Measurements from ENCODE around the gene IL17C. TPM values are rescaled to one million over a fixed set of nuclear protein-coding genes. Genes with fewer than 3 reads are reported as not detected.

The IL17C gene
- total RNA-seq, 2 donors from 2014 or later: 0.97 TPM; not detected in 1

DNA sequence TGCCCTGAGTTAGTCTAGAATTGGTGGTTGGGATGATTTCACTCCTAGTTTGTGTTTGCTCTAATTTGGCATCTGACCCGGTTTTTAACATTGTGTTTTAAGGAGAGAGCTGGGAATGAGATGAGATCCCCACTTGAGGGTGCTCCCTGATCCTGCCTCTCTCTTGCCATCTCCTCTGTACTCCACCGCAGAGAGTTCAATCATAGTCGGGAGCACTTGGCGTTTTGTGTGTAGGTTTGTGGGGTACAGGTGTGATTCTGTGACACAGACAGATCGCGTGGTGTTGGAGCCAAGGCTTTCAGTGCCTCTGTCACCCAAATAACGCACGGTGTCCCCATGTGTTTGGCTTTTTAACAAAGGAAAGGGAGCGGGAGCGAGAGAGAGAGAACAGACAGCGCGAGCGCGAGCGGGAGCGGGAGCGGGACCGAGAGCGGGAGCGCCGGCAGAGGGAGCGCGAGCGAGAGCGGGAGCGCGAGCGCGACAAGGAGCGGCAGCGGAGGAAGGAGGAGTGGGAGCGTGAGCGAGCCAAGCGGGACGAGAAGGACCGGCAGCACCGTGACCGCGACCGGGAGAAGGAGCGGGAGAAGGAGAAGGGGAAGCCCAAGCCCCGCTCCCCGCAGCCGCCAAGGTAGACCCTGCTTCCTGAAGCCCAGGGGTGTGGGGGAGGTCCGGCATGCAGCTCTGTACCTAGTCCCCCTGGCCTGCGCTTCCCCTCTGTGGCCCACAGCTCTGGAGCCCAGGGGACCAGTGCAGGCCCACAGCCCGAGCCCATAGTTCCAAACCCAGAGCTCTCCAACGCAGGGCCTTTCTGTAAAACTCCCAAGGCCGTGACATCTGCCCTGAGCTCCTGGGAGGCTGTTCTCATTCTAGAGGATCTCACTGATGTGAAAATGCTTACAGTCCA, 27.2 kb upstream of the IL17C start:
- 75% methylated on average over 49 of the region's 49 CpGs for WGBS
- TF ChIP-seq, protein P1, sequence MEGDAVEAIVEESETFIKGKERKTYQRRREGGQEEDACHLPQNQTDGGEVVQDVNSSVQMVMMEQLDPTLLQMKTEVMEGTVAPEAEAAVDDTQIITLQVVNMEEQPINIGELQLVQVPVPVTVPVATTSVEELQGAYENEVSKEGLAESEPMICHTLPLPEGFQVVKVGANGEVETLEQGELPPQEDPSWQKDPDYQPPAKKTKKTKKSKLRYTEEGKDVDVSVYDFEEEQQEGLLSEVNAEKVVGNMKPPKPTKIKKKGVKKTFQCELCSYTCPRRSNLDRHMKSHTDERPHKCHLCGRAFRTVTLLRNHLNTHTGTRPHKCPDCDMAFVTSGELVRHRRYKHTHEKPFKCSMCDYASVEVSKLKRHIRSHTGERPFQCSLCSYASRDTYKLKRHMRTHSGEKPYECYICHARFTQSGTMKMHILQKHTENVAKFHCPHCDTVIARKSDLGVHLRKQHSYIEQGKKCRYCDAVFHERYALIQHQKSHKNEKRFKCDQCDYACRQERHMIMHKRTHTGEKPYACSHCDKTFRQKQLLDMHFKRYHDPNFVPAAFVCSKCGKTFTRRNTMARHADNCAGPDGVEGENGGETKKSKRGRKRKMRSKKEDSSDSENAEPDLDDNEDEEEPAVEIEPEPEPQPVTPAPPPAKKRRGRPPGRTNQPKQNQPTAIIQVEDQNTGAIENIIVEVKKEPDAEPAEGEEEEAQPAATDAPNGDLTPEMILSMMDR (IDR thresholded peaks at IDR 0.05): no peak
- TF ChIP-seq POLR2AphosphoS5 (IDR thresholded peaks at IDR 0.05) (no peak), POLR2A (IDR thresholded peaks at IDR 0.05) (no peak)
- H3K4me3 ChIP-seq: no peak overlapping the region
- H3K4me1 ChIP-seq (replicated peaks): no peaks in the 10 kb centered on the region
- no peaks in the 10 kb centered on the region for H3K27me3 ChIP-seq (replicated peaks; ENCODE audit: insufficient read depth)
- no peaks in the 10 kb centered on the region for H3K9me3 ChIP-seq
- intact Hi-C loops (cut with DNase I): no loop called here
- H3K36me3 ChIP-seq: no peaks in the 10 kb centered on the region
- no peak overlapping the region for H3K27ac ChIP-seq
- DNase-seq (ENCODE audit: low spot score): no peak

DNA sequence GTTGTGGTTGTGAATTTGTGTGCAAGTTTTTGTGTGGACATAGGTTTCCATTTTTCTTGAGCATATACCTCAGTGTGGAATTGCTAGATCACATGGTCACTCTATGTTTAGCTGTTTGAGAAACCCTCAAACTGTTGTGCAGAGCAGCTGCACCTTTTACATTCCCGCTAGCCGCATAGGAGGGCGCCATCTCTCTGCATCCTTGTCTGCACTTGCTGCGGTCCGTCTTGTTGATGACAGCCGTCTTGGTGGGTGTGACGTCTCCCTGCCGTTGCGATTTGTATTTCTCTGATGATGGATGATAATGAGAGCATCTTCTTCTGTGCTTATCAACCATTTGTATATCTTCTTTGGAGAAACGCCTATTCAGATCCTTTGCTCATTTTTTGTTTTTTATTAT, 25.1 kb upstream of the IL17C start:
- intact Hi-C loops (cut with DNase I): no loop called here
- no peak for DNase-seq (ENCODE audit: low spot score)
- WGBS: 84% methylated on average over 10 of the region's 10 CpGs
- Histone ChIP-seq H3K36me3 (no peaks in the 10 kb centered on the region), H3K27ac (no peak overlapping the region), H3K4me1 (replicated peaks) (peaks cover 7% of the 10 kb centered on the region), H3K27me3 (replicated peaks; ENCODE audit: insufficient read depth) (no peaks in the 10 kb centered on the region), H3K9me3 (no peaks in the 10 kb centered on the region), H3K4me3 (no peak overlapping the region)
- TF ChIP-seq POLR2AphosphoS5 (IDR thresholded peaks at IDR 0.05) (no peak), POLR2A (IDR thresholded peaks at IDR 0.05) (no peak)
- TF ChIP-seq, protein P1 (IDR thresholded peaks at IDR 0.05): no peak

DNA sequence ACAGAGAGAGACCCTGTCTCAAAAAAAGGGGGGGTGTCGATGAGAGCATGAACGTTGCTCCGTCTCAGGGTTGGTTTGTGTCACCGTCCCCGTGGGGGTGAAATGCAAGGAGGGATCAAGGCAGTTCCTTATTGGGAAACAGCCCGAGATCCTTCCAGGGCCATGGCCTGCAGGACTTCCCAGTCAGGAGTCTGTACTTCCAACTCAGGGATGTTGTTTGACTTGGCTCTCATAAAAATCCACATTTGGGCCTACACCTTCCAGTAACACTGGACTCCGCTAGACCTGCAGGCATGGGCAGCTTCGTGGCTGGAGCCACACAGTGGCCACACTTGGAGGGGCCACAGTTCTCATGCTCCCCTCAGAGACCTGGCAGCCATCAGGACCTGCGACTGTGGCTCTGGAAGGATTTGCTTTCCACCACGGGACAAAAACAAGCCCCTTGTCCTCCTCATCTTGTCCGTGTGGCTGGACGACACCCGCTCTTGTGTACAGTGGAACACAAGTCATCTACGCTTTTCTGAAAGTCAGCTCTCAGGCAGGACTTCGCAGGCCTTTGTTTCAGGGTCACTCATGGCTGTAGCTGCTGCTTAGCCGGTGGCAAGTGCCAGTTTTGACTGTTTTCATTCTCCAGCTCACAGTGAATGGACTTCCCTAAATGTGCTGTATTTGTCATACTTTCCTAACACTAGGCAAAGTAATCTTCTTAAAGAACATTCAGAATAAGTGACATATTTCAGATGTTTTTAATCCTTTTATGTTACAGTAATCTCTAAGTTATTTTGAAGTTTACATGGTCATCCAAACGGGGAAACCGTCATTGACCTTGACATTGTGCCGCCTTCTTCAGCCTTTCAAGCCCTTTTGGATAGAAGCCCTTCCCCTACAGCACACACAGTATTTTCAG, 24.2 kb upstream of the IL17C start:
- WGBS: 82% methylated on average over 19 of the region's 19 CpGs
- H3K27ac ChIP-seq: no peak overlapping the region
- TF ChIP-seq POLR2AphosphoS5 (IDR thresholded peaks at IDR 0.05) (no peak), POLR2A (IDR thresholded peaks at IDR 0.05) (no peak)
- TF ChIP-seq, protein P1 (IDR thresholded peaks at IDR 0.05): no peak

DNA sequence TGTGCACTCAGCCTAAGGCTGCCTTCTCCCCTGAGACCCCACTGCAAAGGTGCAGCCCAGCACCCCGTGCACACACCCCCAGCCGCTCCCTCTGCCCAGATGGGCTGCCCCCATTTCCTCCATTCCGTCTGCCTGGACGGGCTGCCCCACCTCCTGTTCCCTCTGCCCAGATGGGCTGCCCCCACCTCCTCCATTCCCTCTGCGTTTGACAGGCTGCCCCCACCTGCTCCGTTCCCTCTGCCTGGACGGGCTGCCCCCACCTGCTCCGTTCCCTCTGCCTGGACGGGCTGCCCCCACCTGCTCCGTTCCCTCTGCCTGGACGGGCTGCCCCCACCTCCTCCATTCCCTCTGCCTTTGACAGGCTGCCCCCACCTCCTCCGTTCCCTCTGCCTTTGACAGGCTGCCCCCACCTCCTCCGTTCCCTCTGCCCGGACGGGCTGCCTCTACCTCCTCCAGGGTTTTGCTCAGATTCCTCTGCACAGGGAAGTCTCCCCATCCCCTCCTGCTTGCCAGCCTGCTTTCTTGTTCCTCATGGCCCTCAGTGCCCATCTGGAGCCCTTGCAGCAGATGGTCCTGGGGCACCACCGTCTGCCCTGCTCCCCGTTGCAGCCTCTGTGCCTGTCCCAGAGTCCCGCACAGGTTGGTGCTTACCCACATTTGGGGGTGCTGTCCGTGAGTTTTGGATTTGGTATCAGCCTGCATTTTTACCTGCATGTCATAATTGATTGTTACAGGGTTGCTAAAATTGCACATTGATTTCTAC, 23.4 kb upstream of the IL17C start:
- intact Hi-C loops (cut with DNase I): no loop called here
- no peaks in the 10 kb centered on the region for H3K9me3 ChIP-seq
- no peaks in the 10 kb centered on the region for H3K36me3 ChIP-seq
- H3K27ac ChIP-seq: no peak overlapping the region
- no peak for DNase-seq (ENCODE audit: low spot score)
- no peak overlapping the region for H3K4me3 ChIP-seq
- H3K4me1 ChIP-seq (replicated peaks): peaks cover 7% of the 10 kb centered on the region
- TF ChIP-seq, protein P1 (IDR thresholded peaks at IDR 0.05): no peak
- TF ChIP-seq POLR2AphosphoS5 (IDR thresholded peaks at IDR 0.05) (no peak), POLR2A (IDR thresholded peaks at IDR 0.05) (no peak)
- WGBS: 89% methylated on average over 19 of the region's 19 CpGs
- no peaks in the 10 kb centered on the region for H3K27me3 ChIP-seq (replicated peaks; ENCODE audit: insufficient read depth)

More for the DNA sequence above, 24.2 kb upstream of the IL17C start:
- H3K4me1 ChIP-seq (replicated peaks): peaks cover 7% of the 10 kb centered on the region
- no peaks in the 10 kb centered on the region for H3K9me3 ChIP-seq
- no peaks in the 10 kb centered on the region for H3K27me3 ChIP-seq (replicated peaks; ENCODE audit: insufficient read depth)
- no peaks in the 10 kb centered on the region for H3K36me3 ChIP-seq
- H3K4me3 ChIP-seq: no peak overlapping the region
- intact Hi-C loops (cut with DNase I): no loop called here
- DNase-seq (ENCODE audit: low spot score): no peak

All from prostate gland (tissue), 2 donors.